ENCODE measurements around the gene RHBDD3. TPM values are rescaled to one million over a fixed set of nuclear protein-coding genes. Genes with fewer than 3 reads are reported as not detected.

Gene RHBDD3
- total RNA-seq, 4 donors from 2014 or later, result 14.4 to 43.5 (median 32.6) TPM

DNA sequence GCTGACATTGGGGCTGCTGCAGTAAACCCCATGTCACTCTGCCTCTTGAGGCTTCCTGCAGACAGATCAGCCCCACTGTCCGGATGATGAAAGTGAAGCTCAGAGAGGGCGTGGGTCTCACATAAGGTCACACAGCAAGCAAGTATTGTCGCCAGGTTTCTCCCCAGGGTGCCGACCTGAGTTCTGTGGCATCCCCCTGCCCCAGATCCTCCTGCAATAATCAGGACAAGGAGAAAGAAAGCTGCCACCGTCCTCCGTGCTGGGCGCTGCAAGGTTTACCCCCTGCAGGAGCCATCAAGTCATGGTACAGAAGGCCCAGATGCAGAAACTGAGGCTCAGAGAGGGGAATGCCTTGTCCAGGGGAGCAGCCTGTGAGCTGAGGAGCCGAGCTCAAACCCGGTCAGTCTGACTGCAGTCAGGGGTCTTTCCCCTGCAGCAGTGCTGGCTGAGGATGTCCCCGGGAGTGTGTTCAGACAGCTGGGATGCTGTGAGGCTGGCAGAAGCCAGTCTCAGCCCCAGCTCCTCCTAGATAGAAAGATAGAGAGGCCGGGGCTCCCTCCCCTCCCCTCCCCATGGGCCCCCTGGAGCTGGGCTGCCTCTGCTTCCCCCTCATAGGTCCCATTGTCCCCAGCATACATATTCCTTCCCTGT, 48.9 kb downstream of the RHBDD3 start:
- H3K27me3 ChIP-seq, result no peaks in the 10 kb centered on the region
- TF ChIP-seq, protein P1, sequence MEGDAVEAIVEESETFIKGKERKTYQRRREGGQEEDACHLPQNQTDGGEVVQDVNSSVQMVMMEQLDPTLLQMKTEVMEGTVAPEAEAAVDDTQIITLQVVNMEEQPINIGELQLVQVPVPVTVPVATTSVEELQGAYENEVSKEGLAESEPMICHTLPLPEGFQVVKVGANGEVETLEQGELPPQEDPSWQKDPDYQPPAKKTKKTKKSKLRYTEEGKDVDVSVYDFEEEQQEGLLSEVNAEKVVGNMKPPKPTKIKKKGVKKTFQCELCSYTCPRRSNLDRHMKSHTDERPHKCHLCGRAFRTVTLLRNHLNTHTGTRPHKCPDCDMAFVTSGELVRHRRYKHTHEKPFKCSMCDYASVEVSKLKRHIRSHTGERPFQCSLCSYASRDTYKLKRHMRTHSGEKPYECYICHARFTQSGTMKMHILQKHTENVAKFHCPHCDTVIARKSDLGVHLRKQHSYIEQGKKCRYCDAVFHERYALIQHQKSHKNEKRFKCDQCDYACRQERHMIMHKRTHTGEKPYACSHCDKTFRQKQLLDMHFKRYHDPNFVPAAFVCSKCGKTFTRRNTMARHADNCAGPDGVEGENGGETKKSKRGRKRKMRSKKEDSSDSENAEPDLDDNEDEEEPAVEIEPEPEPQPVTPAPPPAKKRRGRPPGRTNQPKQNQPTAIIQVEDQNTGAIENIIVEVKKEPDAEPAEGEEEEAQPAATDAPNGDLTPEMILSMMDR (IDR thresholded peaks at IDR 0.05), result no peak
- no peak for TF ChIP-seq POLR2A (IDR thresholded peaks at IDR 0.05)
- H3K9me3 ChIP-seq, result no peaks in the 10 kb centered on the region
- no peak overlapping the region for H3K4me3 ChIP-seq
- 84 to 88% methylated on average over 11 of the region's 11 CpGs for WGBS, 2 donors
- no peaks in the 10 kb centered on the region for H3K36me3 ChIP-seq
- H3K4me1 ChIP-seq, result peaks cover 0 to 11% (median 0%) of the 10 kb centered on the region in 4 donors
- H3K27ac ChIP-seq, result no peak overlapping the region
- no peak for DNase-seq (ENCODE audit: low spot score in 2 of 2)

DNA sequence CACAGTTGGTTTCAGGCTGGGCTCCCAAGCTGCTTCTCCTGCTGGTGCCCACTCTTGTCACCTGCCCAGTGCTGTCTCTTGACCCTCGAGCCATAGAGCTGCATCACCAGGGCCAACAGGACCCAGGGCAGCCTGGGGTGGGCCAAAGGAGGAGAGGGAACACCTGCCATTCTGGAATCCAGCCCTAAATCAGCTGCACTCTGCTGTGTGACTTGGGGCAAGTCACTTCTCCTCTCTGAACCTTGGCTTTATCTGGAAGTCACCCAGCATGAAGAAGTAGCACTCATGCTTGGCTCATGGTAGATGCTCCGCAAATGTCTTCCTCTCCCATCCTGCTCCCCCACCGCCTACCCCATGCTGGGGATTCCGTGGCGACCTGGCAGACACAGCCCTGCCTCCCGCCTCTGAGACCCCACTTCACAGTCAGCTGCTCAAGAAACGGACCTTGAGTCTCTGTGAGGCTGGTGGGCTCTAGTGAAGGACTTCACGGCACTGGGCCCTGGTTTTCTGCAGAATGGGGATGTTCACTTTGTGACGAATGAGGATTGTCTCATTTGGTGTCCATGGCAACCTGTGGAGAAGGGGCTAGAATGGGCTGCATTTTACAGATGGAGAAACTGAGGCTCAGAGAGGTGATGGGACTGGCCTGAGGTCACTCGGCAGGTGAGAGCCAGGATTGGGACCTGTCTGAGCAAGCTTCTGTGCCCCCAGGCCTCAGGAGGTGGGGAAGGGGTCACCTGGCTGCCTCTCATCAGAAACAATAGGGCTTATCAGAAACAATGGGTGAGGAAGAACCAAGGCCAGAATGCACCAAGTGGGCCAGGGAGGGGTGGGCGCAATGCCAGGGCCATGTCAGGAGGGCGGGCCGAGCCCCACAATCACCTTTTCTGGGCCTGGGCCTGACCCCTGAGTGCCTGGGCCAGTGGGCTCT, 49.7 kb downstream of the RHBDD3 start:
- no peak overlapping the region for H3K27ac ChIP-seq
- TF ChIP-seq, protein P1 (IDR thresholded peaks at IDR 0.05), result no peak
- TF ChIP-seq POLR2A (IDR thresholded peaks at IDR 0.05) (no peak), EP300 (IDR thresholded peaks at IDR 0.05) (no peak)
- no peak for DNase-seq (ENCODE audit: low spot score in 2 of 2)
- H3K9me3 ChIP-seq, result no peaks in the 10 kb centered on the region
- no peak overlapping the region for H3K4me3 ChIP-seq
- 83 to 85% methylated on average over 13 of the region's 13 CpGs for WGBS, 2 donors
- peaks cover 0 to 9% (median 0%) of the 10 kb centered on the region in 4 donors for H3K4me1 ChIP-seq
- no peaks in the 10 kb centered on the region for H3K27me3 ChIP-seq
- no peaks in the 10 kb centered on the region for H3K36me3 ChIP-seq

DNA sequence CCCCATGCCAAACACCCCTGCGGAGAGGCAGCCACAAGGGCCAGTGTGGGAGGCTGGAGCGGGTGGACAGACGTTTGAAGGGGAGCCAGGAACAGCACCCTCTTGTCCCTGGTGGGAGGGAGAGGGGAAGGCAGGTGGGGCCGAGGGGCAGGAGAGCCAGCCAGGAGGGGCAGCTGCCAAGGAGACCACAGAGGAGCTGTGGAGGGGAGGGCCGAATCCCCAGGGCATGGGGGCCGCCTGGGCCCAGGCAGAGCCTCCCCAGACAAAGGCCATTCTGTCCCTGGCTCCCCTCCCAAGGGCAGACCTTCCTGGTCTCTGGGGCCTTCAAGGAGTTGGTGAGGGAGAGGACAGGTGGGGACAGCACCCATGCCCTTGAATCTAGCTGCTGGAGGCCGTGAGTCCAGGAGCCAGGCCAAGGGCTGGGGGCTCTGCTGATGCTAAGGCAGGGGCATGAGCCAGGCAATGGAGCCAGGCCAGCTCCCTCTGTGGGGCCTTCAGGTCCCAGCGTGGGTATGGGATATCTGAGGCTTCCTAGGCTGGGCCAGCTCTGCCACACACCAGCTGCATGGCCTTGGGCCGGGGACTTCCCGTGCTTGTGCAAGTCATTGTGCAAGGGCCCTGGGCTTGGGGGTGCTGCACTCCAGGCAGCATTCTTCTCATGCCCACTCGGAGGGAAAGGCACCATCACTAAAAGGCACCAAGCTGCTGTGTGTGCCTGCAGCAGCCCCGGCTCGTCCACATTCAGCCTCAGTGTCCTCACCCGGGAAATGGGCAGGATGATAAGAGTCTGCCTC, 50.7 kb downstream of the RHBDD3 start:
- Histone ChIP-seq H3K9me3 (no peaks in the 10 kb centered on the region), H3K36me3 (no peaks in the 10 kb centered on the region), H3K4me3 (no peak overlapping the region), H3K4me1 (peaks cover 0 to 9% (median 0%) of the 10 kb centered on the region in 4 donors), H3K27ac (no peak overlapping the region), H3K27me3 (no peaks in the 10 kb centered on the region)
- TF ChIP-seq EP300 (IDR thresholded peaks at IDR 0.05) (no peak), POLR2A (IDR thresholded peaks at IDR 0.05) (no peak)
- TF ChIP-seq, protein P1 (IDR thresholded peaks at IDR 0.05), result no peak
- WGBS, 2 donors, result 66 to 68% methylated on average over 11 to 12 of the region's 14 CpGs
- DNase-seq (ENCODE audit: low spot score in 2 of 2), result no peak

DNA sequence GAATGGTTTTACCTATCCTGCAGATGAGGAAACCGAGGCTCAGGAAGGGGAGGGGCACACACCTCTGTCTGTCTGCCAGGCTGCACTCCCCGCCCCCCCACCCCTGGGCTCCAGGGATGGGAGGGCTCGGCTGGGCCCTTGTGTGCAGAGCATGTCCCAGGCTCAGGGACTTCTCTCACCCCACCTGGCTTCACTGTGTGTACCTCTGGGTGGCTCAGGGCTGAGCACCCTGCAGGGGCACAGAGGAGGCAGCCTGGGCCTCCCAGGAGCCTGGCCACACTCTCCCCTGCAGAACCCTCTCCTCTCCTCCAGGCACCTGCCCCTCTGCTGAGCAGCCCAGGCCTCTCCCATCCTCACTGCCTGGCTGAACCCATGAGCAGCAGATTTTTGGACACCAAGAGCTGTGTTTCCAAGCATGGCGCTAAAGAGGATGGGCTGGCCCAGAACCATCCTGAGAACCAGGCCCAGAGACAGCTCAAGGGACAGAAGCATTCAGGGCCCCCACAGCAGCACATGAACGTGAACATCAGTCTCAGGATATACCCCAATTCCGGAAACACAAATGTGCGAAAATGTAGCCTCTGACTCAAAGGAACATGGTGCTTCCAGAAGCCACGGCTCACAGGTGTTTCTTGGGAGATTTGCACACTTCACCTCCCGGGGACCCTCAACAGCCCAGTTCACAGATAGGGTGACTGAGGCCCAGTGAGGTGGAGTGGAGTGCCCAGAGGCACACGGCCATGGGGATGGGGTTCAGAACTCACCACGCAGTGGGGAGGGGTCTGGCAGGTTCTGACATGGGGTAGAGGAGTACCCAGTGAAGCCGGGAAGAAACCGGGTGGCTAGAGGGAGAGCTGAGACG, 51.5 kb downstream of the RHBDD3 start:
- H3K4me3 ChIP-seq, result no peak overlapping the region
- no peaks in the 10 kb centered on the region for H3K27me3 ChIP-seq
- H3K27ac ChIP-seq, result no peak overlapping the region
- DNase-seq (ENCODE audit: low spot score in 2 of 2), result no peak
- WGBS, 2 donors, result 78 to 82% methylated on average over 13 of the region's 14 CpGs
- no peaks in the 10 kb centered on the region for H3K9me3 ChIP-seq
- H3K4me1 ChIP-seq, result peaks cover 0 to 9% (median 0%) of the 10 kb centered on the region in 4 donors
- no peaks in the 10 kb centered on the region for H3K36me3 ChIP-seq
- TF ChIP-seq POLR2A (IDR thresholded peaks at IDR 0.05) (no peak), EP300 (IDR thresholded peaks at IDR 0.05) (no peak)
- TF ChIP-seq, protein P1 (IDR thresholded peaks at IDR 0.05), result no peak
